NCI-H774 (cell line): ENCODE results near the gene PIP5K1C.
"Not testable (repeated sequence)": the region's sequence is repeated elsewhere in the genome, so short reads cannot be mapped to it uniquely, and the experiment has no call there.

ENCODE experiments used
- DNase-seq: peaks from one replicate; lab custom pipeline; 2025; lab: John Stamatoyannopoulos, UW

Gene PIP5K1C

DNA sequence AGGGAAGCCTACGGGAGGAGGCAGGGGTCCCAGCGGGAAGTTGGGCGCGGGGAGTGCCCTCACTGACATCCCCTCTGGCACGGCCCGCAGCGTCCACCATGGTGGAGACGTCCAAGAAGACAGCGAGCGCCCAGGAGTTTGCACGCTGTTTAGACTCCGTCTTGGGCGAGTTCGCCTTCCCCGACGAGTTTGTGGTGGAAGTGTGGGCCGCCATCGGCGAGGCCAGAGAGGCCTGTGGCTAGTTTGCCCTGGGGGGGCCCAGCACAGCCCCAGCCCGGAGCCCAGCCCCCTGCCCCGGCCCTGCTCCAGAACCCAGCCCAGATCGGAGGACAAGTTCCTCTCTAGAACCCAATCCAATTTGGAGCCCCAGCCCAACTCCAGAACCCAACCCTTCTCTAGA lies 110.3 kb downstream of the PIP5K1C start:
- DNase-seq, result no peak

DNA sequence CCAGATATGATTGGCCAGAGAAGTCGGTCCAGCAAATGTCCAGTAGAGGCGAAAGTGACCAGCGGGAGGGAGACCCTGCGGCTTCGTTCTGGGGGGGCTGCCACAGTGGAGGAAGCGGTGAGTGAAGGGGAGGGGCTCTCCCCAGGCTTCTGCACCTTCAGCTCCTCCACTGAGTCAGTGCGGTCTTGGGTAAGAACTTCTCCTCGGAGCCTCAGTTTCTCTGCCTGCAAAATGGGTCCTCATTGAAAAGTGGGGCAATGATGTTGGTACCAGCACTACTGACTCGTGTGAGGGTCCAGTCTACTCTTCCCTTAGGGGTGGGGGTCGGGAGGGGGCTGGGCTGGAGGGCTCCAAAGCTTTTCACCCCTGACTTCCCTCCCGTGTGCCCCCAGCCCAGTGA lies 110.8 kb downstream of the PIP5K1C start:
- no peak for DNase-seq

DNA sequence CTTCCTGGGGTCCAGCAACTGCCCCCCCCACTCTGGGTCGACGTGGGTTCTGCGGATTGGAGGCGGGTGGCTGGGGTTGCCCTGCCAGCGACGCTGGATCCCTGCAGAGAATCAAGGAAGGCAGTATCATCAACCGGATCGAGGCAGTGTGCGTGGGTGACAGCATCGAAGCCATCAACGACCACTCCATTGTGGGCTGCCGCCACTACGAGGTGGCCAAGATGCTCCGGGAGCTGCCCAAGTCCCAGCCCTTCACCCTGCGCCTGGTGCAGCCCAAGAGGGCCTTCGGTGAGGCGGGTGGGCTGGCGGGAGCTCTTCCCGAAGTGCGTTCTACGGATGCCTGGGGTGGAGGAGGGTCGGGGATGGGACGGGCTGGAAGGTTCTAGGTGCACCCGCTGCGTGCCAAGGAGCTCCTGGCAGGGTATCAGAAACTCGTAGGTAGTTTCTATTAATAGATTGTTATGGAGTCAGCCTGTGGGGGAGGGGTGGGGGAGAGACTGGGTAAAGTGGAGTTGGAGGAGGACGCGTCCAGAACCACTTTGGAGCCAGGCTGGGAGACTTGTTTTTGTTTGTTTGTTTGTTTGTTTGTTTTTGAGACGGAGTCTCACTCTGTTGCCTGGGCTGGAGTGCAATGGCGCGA lies 113.4 kb downstream of the PIP5K1C start:
- DNase-seq, result no peak

DNA sequence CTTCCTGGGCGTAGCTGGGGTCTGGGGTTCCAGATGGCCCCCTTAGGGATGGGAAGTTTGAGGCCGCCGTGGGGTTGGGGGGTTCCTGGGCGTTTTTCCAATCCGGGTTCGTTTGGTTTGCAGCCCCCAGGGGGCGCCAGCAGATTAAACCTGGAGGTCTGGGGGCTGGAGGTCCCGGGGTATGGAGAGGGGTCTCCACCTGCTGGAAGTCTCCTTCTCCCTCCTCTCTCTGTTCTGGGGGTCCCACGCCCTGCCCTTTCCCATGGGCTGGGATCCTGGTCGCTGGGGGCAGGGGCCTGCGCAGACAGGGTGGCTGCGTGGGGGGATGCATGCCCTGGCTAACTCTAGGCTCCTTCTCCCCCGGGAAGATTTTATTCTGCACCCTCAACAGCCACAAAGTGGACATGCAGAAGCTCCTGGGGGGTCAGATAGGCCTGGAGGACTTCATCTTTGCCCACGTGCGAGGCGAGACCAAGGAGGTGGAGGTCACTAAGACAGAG lies 114.1 kb downstream of the PIP5K1C start:
- no peak for DNase-seq

DNA sequence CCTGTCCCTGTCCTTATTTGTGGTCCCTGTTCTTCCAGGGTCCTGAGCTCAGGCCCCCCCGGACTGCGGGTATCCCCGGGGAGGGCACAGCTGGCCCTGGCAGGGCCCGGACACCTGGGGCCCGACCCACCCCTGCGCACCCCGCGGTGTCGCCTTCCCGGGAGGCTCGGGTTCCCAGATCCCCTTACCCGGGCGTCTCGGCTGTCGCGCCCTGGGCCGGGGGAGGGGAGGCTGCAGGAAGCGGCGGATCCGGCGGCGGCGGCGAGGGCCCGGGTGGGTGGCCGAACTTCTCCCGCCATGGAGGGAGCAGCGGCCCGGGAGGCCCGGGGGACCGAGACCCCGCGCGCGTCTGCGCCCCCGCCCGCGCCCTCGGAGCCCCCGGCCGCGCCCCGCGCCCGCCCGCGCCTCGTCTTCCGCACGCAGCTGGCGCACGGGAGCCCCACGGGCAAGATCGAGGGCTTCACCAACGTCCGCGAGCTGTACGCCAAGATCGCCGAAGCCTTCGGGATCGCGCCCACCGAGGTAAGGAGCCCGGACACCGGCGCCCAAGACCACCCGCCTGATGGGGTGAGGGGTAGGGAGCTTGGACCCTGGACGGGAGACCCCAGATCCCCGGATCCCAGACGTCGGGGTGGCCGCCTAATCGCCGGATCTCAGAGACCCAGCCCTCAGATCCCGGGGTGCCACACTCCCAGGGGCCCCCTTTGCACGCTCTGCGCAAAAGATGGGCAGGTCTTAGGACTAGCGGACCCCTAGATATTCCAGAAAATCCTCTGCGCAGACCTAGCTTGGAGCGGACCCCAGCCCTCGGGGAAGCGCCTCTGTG lies 114.8 kb downstream of the PIP5K1C start, which contains the start of gene GIPC3:
GIPC3 (plus strand) TSS at position 178 of the 826 bp plus-strand sequence; CDS start at position 298, 120 bp downstream.
- no peak for DNase-seq

DNA sequence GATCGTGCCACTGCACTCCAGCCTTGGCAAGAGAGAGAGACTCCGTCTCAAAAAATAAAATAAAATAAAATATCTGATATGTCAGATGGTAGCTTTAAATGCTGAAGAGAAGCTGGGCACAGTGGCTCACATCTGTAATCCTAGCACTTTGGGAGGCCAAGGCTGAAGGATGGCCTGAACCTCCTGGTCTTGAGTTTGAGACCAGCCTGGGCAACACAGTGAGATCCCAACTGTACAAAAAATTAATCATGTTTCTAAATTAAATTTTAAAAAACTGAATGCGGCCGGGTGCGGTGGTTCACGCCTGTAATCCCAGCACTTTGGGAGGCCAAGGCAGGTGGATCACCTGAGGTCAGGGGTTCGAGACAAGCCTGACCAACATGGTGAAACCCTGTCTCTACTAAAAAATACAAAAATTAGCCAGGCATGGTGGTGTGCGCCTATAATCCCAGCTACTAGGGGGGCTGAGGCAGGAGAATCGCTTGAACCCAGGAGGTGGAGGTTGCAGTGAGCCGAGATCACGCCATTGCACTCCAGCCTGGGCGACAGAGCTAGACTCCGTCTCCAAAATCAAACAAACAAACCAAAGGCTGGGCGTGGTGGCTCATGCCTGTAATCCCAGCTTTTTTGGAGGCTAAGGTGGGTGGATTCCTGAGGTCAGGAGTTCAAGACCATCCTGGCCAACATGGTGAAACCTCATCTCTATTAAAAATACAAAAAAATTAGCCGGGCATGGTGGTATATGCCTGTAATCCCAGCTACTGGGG lies 116.0 kb downstream of the PIP5K1C start:
- DNase-seq, result not testable (repeated sequence)

DNA sequence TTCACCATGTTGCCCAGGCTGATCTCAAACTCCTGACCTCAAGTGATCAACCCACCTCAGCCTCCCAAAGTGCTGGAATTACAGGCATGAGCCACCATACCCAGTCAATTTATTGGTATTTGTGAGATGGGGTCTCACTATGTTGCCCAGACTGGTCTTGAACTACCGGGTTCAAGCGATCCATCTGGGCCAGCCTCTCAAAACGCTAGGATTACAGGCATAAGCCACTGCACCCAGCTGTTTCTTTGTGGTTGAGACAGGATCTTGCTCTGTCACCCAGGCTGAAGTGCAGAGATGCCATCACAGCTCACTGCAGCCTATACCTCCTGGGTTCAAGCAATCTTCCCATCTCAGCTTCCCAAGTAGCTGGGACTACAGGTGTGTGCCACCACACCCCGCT lies 118.5 kb downstream of the PIP5K1C start:
- not testable (repeated sequence) for DNase-seq
